ENCODE measurements around the gene SEC14L1.

DNA sequence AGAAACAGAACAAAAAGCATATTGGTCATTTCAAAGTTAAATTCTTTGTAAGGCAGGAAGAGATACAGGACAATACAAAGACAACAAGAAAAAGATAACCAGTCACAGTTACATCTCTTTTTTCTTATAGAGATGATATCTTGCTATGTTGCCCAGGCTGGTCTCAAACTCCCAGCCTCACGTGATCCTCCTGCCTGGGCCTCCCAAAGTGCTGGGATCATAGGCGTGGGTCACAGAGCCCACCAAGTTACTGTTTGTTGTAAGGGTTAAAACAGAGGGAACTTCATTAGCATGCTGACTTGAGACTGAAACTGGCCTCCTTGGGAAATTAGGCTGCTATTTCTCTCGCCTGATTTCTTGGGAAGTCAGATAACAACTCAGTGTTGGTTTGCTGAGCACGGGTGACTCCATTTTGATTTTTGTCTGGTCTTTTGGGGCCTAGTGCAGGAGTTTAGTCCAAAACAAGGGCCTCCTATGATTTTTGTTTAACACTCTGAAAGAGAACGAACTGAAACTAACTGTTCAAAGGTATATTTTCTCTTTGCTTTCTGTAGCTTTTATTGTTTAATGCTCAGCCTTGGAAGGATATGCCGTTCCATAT lies 31.5 kb upstream of the SEC14L1 start:
- TF ChIP-seq, protein P1, sequence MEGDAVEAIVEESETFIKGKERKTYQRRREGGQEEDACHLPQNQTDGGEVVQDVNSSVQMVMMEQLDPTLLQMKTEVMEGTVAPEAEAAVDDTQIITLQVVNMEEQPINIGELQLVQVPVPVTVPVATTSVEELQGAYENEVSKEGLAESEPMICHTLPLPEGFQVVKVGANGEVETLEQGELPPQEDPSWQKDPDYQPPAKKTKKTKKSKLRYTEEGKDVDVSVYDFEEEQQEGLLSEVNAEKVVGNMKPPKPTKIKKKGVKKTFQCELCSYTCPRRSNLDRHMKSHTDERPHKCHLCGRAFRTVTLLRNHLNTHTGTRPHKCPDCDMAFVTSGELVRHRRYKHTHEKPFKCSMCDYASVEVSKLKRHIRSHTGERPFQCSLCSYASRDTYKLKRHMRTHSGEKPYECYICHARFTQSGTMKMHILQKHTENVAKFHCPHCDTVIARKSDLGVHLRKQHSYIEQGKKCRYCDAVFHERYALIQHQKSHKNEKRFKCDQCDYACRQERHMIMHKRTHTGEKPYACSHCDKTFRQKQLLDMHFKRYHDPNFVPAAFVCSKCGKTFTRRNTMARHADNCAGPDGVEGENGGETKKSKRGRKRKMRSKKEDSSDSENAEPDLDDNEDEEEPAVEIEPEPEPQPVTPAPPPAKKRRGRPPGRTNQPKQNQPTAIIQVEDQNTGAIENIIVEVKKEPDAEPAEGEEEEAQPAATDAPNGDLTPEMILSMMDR (IDR thresholded peaks at IDR 0.05): no peak
- no peak for TF ChIP-seq POLR2A (IDR thresholded peaks at IDR 0.05)
